HG03135 (cell line): ENCODE data around the gene ACER1.
A peak's percentile ranks its signal among the peaks of the same experiment; 100 is the strongest.
"Not testable (repeated sequence)": the region's sequence is repeated elsewhere in the genome, so short reads cannot be mapped to it uniquely, and the experiment has no call there.

Experiments used
- ATAC-seq: cut with Tn5 transposase; IDR thresholded peaks from one replicate; pipeline ENCODE4 v1.9.1; 2021; ENCODE audit warnings: mild to moderate bottlenecking, moderate library complexity; ENCODE audit not compliant: unreplicated experiment

The ACER1 gene

GRCh38 chr19:6292006-6292405 is 41.4 kb downstream of the ACER1 start:
- ATAC-seq = no peak

GRCh38 chr19:6288737-6289136 is 44.7 kb downstream of the ACER1 start:
- ATAC-seq = no peak

- ATAC-seq = no peak
These were observed 46.0 kb downstream of the ACER1 start for GRCh38 chr19:6287269-6287885.

GRCh38 chr19:6286676-6287075 is 46.7 kb downstream of the ACER1 start:
- no peak for ATAC-seq

- ATAC-seq = not testable (repeated sequence)
These were observed 51.0 kb downstream of the ACER1 start for GRCh38 chr19:6282393-6282792.

- ATAC-seq = peak; percentile 86
These were observed 53.4 kb downstream of the ACER1 start, which contains the start of gene MLLT1 for GRCh38 chr19:6279931-6280591. MLLT1 (minus strand) TSS chr19:6279975; CDS start chr19:6279784, 191 bp downstream.

- ATAC-seq = peak; percentile 38
These were observed 53.8 kb downstream of the ACER1 start for GRCh38 chr19:6279620-6279930.

- no peak for ATAC-seq
These were observed 54.4 kb downstream of the ACER1 start for GRCh38 chr19:6278740-6279619.

- ATAC-seq = no peak
These were observed 55.4 kb downstream of the ACER1 start for GRCh38 chr19:6278051-6278450.

GRCh38 chr19:6276447-6276846 is 57.0 kb downstream of the ACER1 start:
- no peak for ATAC-seq

- ATAC-seq = no peak
These were observed 58.2 kb downstream of the ACER1 start for GRCh38 chr19:6275170-6275744.

- ATAC-seq = no peak
These were observed 58.7 kb downstream of the ACER1 start for GRCh38 chr19:6274756-6275155.

GRCh38 chr19:6273701-6274601 is 59.5 kb downstream of the ACER1 start:
- no peak for ATAC-seq

- no peak for ATAC-seq
These were observed 60.4 kb downstream of the ACER1 start for GRCh38 chr19:6272913-6273600.

GRCh38 chr19:6272411-6272791 is 61.0 kb downstream of the ACER1 start:
- no peak for ATAC-seq

GRCh38 chr19:6271721-6272410 is 61.5 kb downstream of the ACER1 start:
- ATAC-seq = no peak

- no peak for ATAC-seq
These were observed 62.2 kb downstream of the ACER1 start for GRCh38 chr19:6271251-6271650.

- no peak for ATAC-seq
These were observed 62.6 kb downstream of the ACER1 start for GRCh38 chr19:6270822-6271221.

GRCh38 chr19:6270076-6270745 is 63.2 kb downstream of the ACER1 start:
- ATAC-seq = no peak
